DOHH2 (cell line): Measurements from ENCODE around the gene HPSE.

Source experiments
- H3F3A ChIP-seq: fragments of 200-600 bp; sonication (generic), shearing (Covaris generic); 2 replicates; pipeline ENCODE4 v1.6.0; 2016; ENCODE audit warnings: antibody characterized with exemption, mild to moderate bottlenecking; ENCODE audit not compliant: control insufficient read depth, insufficient read depth
- H3K27ac ChIP-seq: fragments of 200-600 bp; sonication (generic); 2 replicates; pipeline ENCODE4 v1.5.1; 2014; ENCODE audit warnings: low read depth, mild to moderate bottlenecking, low read length, moderate library complexity
- H3K27me3 ChIP-seq: fragments of 200-600 bp; sonication (generic); 2 replicates; pipeline ENCODE4 v1.6.1; 2014; ENCODE audit warnings: mild to moderate bottlenecking, low read length, mixed read lengths; ENCODE audit not compliant: control insufficient read depth
- H3K36me3 ChIP-seq: fragments of 200-600 bp; sonication (generic); 2 replicates; pipeline ENCODE4 v1.6.1; 2014; ENCODE audit warnings: mild to moderate bottlenecking, low read length, moderate library complexity, mixed read lengths; ENCODE audit not compliant: control insufficient read depth
- H3K4me1 ChIP-seq: fragments of 200-600 bp; sonication (generic); 2 replicates; pipeline ENCODE4 v1.6.1; 2014; ENCODE audit warnings: mild to moderate bottlenecking, low read length, mixed read lengths; ENCODE audit not compliant: control insufficient read depth
- H3K4me2 ChIP-seq: fragments of 200-600 bp; sonication (generic); 2 replicates; pipeline ENCODE4 v1.6.0; 2014; ENCODE audit warnings: mild to moderate bottlenecking, low read length, moderate library complexity
- H3K4me3 ChIP-seq: fragments of 200-600 bp; sonication (generic); 2 replicates; pipeline ENCODE4 v1.5.1; 2014; ENCODE audit warnings: mild to moderate bottlenecking, low read length, mixed read lengths
- H3K79me2 ChIP-seq: fragments of 200-600 bp; sonication (generic); 2 replicates; pipeline ENCODE4 v1.6.1; 2014; ENCODE audit warnings: mild to moderate bottlenecking, low read length, mixed read lengths; ENCODE audit not compliant: control insufficient read depth
- H3K9me2 ChIP-seq: fragments of 200-600 bp; sonication (generic); replicated peaks from 2 replicates; pipeline ENCODE4 v1.6.1; 2014; ENCODE audit warnings: mild to moderate bottlenecking, low read length, mixed read lengths; ENCODE audit not compliant: control insufficient read depth
- H3K9me3 ChIP-seq: fragments of 200-600 bp; sonication (generic); 2 replicates; pipeline ENCODE4 v1.6.1; 2014; ENCODE audit warnings: antibody characterized with exemption, low read length, mixed read lengths; ENCODE audit not compliant: control insufficient read depth, insufficient read depth
- H4K20me1 ChIP-seq: fragments of 200-600 bp; sonication (generic); 2 replicates; pipeline ENCODE4 v1.6.0; 2014; ENCODE audit warnings: low read depth, mild to moderate bottlenecking, antibody characterized with exemption, low read length, moderate library complexity; ENCODE audit not compliant: control insufficient read depth, insufficient read depth
- EZH2phosphoT487 ChIP-seq: fragments of 200-600 bp; sonication (generic); IDR thresholded peaks from 2 replicates; pipeline ENCODE4 v1.6.1; 2017; ENCODE audit warnings: borderline replicate concordance, mild to moderate bottlenecking, antibody characterized with exemption, low read length, moderate library complexity, mixed read lengths
- TF ChIP-seq, protein P1 (sequence below): fragments of 200-600 bp; sonication (generic); IDR thresholded peaks from one replicate; pipeline ENCODE4 v1.5.1; 2014; ENCODE audit warnings: antibody characterized with exemption, mild to moderate bottlenecking, low read depth, low read length; ENCODE audit not compliant: poor library complexity, severe bottlenecking

HPSE gene

DNA sequence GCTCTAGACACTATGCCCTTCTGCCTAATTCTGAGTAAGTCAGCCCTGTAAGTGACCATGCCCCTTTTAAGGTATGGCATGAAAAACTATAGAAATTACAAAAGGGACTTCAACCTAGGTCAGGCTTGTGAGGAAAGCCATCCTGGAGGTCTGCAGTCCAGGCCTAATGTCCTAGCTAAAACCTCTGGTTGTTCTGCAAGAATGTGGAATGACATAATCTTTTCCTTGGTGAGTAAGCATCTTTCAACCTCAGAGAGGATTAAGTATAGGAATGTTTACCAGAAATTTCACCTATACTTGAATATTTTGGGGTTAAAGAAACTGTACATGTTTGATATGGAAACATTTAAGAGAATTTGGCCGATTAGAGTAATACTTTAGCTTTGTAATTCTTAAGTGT is 23.8 kb upstream of the HPSE start:
- Histone ChIP-seq H3K27ac (no peak overlapping the region), H3K9me3 (0 out of 2 replicates have a peak, but pooled peaks cover 5% of the 10 kb centered on the region), H3K27me3 (no peaks in the 10 kb centered on the region), H3K4me1 (peaks cover 3% of the 10 kb centered on the region; the same call in 1 of the 2 replicates), H3F3A (no peaks in the 10 kb centered on the region), H3K36me3 (no peaks in the 10 kb centered on the region), H3K4me3 (no peak overlapping the region), H3K79me2 (no peaks in the 10 kb centered on the region), H3K9me2 (no peaks in the 10 kb centered on the region), H4K20me1 (no peaks in the 10 kb centered on the region), H3K4me2 (no peak overlapping the region)
- TF ChIP-seq, protein P1, sequence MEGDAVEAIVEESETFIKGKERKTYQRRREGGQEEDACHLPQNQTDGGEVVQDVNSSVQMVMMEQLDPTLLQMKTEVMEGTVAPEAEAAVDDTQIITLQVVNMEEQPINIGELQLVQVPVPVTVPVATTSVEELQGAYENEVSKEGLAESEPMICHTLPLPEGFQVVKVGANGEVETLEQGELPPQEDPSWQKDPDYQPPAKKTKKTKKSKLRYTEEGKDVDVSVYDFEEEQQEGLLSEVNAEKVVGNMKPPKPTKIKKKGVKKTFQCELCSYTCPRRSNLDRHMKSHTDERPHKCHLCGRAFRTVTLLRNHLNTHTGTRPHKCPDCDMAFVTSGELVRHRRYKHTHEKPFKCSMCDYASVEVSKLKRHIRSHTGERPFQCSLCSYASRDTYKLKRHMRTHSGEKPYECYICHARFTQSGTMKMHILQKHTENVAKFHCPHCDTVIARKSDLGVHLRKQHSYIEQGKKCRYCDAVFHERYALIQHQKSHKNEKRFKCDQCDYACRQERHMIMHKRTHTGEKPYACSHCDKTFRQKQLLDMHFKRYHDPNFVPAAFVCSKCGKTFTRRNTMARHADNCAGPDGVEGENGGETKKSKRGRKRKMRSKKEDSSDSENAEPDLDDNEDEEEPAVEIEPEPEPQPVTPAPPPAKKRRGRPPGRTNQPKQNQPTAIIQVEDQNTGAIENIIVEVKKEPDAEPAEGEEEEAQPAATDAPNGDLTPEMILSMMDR = no peak
- TF ChIP-seq EZH2phosphoT487 = no peak

DNA sequence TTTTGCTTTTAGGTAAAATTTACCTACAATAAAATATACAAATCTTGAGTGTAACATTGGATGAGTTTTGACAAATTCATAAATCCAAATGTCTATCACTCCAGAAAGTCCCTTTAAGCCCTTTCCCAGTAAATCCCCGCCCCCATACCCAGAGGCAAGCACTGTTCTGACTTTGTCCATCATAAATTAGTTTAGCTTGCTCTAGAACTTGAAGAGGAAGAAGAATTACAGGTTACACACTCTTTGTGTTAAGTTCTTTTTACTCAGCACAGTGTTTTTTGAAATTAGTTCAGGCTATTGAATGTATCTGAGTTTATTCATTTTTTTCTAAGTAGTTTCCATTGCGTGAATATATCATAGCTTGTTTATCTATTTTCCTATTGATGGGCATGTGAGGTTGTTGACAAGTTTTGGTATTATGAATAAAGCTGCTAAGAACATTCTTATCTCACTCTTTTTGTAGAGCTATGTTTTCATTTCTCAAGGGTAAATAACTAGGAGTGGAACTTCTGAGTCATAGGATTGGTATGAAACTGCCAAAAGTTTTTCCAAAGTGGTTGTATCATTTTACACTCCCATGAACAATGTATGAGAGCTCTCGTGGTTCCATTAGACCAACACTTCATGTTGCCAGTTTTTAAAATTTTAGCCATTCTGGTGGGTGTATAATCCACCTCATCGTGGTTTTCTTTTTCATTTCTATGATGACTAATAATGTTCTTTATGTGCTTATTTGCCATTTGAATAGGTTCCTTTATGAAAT is 22.4 kb upstream of the HPSE start:
- peaks cover 3% of the 10 kb centered on the region; the same call in 1 of the 2 replicates for H3K4me1 ChIP-seq
- H3K4me3 ChIP-seq = no peak overlapping the region
- H3K4me2 ChIP-seq = no peak overlapping the region

DNA sequence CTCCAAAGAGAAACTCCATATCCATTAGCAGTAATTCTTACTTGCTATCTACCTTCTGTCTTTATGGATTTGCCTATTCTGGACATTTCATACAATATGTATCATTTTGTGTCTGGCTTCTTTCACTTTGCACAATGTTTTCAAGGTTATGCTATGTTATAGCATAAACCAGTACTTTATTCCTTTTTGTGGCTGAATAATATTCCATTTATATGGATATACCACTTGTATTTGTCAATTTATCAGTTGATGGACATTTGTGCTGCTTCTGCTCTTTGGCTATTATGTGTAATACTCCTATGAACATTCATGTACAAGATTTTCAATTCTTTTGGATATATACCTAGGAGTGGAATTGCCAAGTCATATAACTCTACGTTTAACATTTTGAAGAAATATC is 18.9 kb upstream of the HPSE start:
- H3K4me1 ChIP-seq = no peaks in the 10 kb centered on the region
- TF ChIP-seq EZH2phosphoT487 = no peak
- TF ChIP-seq, protein P1 = no peak
- H3K9me3 ChIP-seq = peaks cover 8% of the 10 kb centered on the region; the same call in 1 of the 2 replicates
- H3K27ac ChIP-seq = no peak overlapping the region
- no peaks in the 10 kb centered on the region for H4K20me1 ChIP-seq
- no peak overlapping the region for H3K4me3 ChIP-seq
- no peaks in the 10 kb centered on the region for H3K79me2 ChIP-seq
- H3F3A ChIP-seq = no peaks in the 10 kb centered on the region
- H3K27me3 ChIP-seq = no peaks in the 10 kb centered on the region
- H3K36me3 ChIP-seq = no peaks in the 10 kb centered on the region
- no peaks in the 10 kb centered on the region for H3K9me2 ChIP-seq
- H3K4me2 ChIP-seq = no peak overlapping the region

More for the DNA sequence above, 22.4 kb upstream of the HPSE start:
- Histone ChIP-seq H4K20me1 (no peaks in the 10 kb centered on the region), H3K9me2 (no peaks in the 10 kb centered on the region), H3K9me3 (0 out of 2 replicates have a peak, but pooled peaks cover 5% of the 10 kb centered on the region), H3K79me2 (no peaks in the 10 kb centered on the region), H3K27ac (no peak overlapping the region), H3K36me3 (no peaks in the 10 kb centered on the region), H3F3A (no peaks in the 10 kb centered on the region), H3K27me3 (no peaks in the 10 kb centered on the region)
- TF ChIP-seq EZH2phosphoT487 = no peak
- TF ChIP-seq, protein P1 = no peak
